AG09319 (cell line): ENCODE data around the gene CFAP299.
"Not testable (repeated sequence)": the region's sequence is repeated elsewhere in the genome, so short reads cannot be mapped to it uniquely, and the experiment has no call there.

ENCODE experiments used
- DNase-seq: peaks from one replicate; pipeline ENCODE4 v3.0.0-alpha.2; 2010; ENCODE audit warnings: low read depth; ENCODE audit errors: extremely low read depth
- TF ChIP-seq, protein P1 (sequence below): IDR thresholded peaks from 2 replicates; pipeline ENCODE4 v1.5.1; 2011; ENCODE audit warnings: low read depth, mild to moderate bottlenecking, inconsistent platforms, low read length, moderate library complexity

Gene CFAP299

GRCh38 chr4:80726471-80726870, 390.9 kb downstream of the CFAP299 start:
- DNase-seq, result no peak
- TF ChIP-seq, protein P1, sequence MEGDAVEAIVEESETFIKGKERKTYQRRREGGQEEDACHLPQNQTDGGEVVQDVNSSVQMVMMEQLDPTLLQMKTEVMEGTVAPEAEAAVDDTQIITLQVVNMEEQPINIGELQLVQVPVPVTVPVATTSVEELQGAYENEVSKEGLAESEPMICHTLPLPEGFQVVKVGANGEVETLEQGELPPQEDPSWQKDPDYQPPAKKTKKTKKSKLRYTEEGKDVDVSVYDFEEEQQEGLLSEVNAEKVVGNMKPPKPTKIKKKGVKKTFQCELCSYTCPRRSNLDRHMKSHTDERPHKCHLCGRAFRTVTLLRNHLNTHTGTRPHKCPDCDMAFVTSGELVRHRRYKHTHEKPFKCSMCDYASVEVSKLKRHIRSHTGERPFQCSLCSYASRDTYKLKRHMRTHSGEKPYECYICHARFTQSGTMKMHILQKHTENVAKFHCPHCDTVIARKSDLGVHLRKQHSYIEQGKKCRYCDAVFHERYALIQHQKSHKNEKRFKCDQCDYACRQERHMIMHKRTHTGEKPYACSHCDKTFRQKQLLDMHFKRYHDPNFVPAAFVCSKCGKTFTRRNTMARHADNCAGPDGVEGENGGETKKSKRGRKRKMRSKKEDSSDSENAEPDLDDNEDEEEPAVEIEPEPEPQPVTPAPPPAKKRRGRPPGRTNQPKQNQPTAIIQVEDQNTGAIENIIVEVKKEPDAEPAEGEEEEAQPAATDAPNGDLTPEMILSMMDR, result no peak

- TF ChIP-seq, protein P1, result no peak
- no peak for DNase-seq
Observed at GRCh38 chr4:80730158-80730557, 394.6 kb downstream of the CFAP299 start.

DNA sequence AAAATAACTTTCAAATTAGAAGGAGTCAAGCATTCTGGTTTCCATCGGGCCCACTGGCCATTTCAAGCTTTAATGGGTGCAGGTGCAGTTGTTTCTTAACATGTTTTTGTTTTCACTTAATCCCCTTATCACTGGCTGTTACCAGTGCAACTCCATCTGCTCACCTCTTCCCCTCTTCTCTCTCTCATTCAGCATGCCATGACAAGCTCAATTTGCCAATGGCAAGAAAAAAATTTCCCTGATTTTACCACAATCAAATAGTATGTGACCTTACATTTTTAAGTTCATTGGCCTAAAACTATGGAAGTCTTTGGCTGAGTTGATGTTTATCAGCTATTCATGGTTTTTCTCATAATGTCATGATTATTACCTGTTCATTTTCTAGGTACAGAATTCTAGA, 395.9 kb downstream of the CFAP299 start:
- no peak for DNase-seq
- TF ChIP-seq, protein P1, result no peak

DNA sequence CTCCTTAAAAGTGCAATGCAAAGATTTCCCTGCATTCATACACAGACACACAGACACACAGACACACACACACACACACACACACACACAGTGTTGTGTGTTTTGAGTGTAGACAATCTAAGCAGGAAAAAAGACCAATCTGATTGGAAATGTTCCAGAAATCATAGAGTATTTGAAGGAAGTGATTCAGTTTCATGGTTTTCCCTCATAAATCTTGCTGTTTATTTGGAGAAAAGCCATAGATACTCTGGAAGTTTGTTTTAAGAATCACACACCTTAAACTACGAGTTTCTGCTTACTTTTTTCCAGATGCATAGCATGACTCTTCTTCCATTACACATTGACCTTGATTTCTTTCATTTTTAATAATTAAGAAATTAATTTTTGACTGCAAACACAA, 396.5 kb downstream of the CFAP299 start:
- DNase-seq, result no peak
- TF ChIP-seq, protein P1, result no peak

DNA sequence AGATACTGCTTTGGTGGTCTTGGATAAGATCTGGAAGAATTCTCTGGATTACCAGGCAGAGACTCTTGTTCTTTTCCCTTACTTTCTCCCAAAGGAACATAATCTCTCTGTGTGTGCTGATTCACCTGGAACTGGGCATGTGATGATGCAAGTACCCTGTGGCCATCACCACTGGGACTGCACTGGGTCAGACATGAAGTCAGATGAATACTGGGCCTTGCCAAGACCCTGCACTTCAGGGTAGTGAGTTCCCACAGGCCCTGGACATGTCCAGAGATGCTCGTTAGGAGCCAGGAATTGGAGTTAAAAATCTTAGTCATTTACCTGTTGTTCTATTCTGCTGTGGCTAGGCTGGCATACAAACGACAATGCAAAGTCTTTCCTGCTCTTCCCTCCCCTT, 404.8 kb downstream of the CFAP299 start:
- no peak for DNase-seq

DNA sequence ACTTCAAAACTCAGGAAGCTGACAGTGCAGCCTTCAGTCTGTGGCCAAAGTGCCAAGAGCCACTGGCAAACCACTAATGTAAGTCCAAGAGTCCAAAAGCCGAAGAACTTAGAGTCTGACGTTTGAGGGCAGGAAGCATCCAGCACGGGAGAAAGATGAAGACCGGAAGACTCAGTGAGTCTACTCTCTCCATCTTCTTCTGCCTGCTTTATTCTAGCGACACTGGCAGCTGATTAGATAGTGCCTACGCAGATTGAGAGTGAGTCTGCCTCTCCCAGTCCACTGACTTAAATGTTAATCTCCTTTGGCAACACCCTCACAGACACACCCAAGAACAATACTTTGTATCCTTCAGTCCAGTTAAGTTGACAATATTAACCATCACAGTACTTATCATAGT, 414.0 kb downstream of the CFAP299 start:
- not testable (repeated sequence) for DNase-seq

More for the DNA sequence above, 404.8 kb downstream of the CFAP299 start:
- TF ChIP-seq, protein P1, result no peak

DNA sequence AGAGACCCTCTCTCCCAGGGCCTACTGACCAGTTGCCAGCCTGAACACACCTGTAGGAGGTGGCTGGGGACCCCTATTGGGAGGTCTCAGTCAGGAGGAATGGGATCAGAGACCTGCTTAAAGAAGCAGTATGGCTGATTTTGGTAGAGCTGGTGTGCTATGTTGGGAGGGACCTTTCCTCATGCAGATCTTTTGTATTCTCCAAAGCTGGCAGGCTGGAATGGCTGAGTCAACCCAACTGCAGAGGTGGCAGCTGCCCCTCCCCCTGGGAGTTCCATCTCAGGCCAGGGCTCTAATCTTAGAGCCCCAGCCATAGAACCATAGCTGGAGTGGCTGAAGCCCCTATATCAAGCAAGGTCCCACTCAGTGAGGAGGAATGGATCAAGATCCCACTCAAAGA, 415.7 kb downstream of the CFAP299 start:
- no peak for DNase-seq
- TF ChIP-seq, protein P1, result no peak

DNA sequence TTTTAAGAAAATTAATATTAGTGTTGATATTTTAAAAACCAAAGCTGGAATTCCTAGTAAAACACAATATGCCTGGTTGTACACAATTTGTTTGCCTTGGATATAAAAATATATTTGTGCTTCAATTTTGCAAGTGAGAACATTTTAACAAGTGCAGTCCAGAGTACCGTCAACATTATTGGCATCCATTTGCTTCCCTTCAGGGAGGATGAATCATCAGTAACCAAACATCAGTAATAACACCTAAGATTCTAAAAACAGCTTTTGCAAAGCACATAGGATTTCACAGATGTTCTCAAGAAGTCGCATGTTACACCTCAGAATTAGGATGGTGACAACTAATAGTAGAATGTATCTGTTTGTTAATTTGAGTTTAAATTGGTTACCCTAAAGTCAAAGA, 432.4 kb downstream of the CFAP299 start:
- DNase-seq, result no peak
- TF ChIP-seq, protein P1, result no peak
